NB4 (cell line): ENCODE measurements around the gene UNC5A.

ENCODE experiments used
- DNase-seq: peaks from one replicate; pipeline ENCODE4 v3.0.0; 2010; ENCODE audit warnings: low read depth
- H3K4me3 ChIP-seq: one replicate; pipeline ENCODE4 v1.5.1; 2011; ENCODE audit warnings: mild to moderate bottlenecking, low read depth, low read length, moderate library complexity
- MYC ChIP-seq: IDR thresholded peaks from 2 replicates; pipeline ENCODE4 v1.6.1; 2011; ENCODE audit warnings: low read depth, low read length
- POLR2A ChIP-seq: IDR thresholded peaks from 2 replicates; pipeline ENCODE4 v1.6.1; 2011; ENCODE audit warnings: mild to moderate bottlenecking; ENCODE audit not compliant: insufficient read length; ENCODE audit errors: extremely low read depth
- TF ChIP-seq, protein P1 (sequence below): IDR thresholded peaks from 2 replicates; pipeline ENCODE4 v1.6.1; 2011; ENCODE audit warnings: low read depth, low read length
- TF ChIP-seq, protein P2 (sequence below): IDR thresholded peaks from one replicate; pipeline ENCODE4 v1.5.1; 2012; ENCODE audit warnings: low read depth, low read length

The UNC5A gene

DNA sequence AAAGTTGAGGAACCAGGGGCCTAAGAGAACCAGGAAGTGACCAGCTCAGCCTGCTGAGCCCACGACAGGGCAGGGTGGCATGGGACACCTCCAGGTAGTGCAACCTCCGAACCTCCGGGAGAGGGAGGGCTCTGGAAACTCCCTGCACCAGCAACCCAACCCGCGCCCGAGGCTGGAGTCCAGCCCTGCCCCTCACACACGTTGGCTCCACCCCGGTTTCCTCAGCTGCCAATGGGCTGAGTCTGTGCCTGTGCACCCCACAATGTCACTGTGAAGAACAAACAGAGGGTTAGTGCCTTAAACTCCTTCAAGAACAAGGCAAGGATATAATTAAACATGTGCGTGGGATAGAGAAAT lies 17.0 kb upstream of the UNC5A start:
- no peak for DNase-seq
- TF ChIP-seq MYC (no peak), POLR2A (no peak)
- TF ChIP-seq, protein P1, sequence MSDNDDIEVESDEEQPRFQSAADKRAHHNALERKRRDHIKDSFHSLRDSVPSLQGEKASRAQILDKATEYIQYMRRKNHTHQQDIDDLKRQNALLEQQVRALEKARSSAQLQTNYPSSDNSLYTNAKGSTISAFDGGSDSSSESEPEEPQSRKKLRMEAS: no peak
- TF ChIP-seq, protein P2, sequence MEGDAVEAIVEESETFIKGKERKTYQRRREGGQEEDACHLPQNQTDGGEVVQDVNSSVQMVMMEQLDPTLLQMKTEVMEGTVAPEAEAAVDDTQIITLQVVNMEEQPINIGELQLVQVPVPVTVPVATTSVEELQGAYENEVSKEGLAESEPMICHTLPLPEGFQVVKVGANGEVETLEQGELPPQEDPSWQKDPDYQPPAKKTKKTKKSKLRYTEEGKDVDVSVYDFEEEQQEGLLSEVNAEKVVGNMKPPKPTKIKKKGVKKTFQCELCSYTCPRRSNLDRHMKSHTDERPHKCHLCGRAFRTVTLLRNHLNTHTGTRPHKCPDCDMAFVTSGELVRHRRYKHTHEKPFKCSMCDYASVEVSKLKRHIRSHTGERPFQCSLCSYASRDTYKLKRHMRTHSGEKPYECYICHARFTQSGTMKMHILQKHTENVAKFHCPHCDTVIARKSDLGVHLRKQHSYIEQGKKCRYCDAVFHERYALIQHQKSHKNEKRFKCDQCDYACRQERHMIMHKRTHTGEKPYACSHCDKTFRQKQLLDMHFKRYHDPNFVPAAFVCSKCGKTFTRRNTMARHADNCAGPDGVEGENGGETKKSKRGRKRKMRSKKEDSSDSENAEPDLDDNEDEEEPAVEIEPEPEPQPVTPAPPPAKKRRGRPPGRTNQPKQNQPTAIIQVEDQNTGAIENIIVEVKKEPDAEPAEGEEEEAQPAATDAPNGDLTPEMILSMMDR: no peak
- no peak overlapping the region for H3K4me3 ChIP-seq

DNA sequence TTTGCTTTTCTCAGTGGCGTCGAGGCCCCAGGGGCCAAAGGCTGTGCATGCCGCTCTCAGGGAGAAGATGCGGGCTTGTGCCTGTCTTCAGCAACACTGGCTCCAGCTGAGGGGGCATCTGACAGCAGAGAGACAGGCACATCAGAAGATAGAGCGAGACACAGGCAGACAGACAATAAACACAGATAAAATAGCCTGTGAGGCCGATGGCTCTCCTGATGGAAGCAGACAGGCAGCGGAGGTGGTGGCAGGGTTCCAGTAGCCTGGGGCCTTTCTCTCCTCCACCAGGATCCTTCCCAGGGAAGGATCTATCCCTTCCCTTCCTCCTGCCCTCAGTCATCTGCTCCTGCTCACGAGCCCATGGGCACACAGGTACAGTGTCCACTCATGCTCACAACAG lies 16.6 kb upstream of the UNC5A start:
- TF ChIP-seq POLR2A (no peak), MYC (no peak)
- TF ChIP-seq, protein P2: no peak
- TF ChIP-seq, protein P1: no peak
- H3K4me3 ChIP-seq: no peak overlapping the region
- DNase-seq: no peak

DNA sequence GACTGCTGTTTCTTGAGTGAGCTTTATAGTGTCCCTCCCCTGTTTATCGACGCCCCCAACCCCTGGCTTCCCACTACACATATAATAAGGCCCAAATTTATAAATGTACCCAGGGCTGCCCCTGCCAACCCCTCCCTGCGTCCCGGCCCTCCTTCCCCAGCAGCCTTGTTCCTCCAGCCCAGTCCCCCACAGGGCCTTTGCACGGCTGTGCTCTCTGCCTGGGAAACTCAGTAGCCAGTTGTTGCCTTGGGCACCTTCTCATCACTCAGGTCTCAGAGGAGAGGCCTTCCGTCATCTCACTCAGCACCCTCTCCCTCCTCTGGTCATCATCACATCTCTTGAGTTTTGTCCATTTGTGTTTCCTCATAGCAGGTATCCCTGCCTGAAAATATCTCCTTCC lies 15.8 kb upstream of the UNC5A start:
- no peak for DNase-seq
- no peak overlapping the region for H3K4me3 ChIP-seq
- no peak for TF ChIP-seq MYC
- TF ChIP-seq, protein P2: no peak
- TF ChIP-seq, protein P1: no peak

DNA sequence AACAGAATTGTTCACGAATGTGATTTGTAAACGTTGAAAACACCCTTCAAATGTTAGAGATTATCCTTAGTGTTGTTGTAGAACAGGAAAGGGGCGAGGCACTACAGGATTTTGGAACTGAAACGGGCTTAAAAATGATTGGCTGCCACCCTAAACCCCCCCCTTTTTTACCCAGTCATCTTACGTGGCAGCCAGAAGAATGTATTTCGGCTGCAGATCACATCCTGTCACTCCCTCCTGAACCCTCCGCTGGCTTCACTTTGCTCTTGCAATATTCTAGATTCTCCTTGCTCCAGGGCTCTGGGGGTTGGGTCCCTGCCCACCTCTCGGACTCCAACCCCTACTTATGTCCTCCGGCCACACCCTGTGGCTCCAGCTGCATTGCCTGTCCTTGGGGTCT lies 13.9 kb upstream of the UNC5A start:
- no peak overlapping the region for H3K4me3 ChIP-seq
- TF ChIP-seq, protein P2: no peak
- TF ChIP-seq MYC (no peak), POLR2A (no peak)
- no peak for DNase-seq

DNA sequence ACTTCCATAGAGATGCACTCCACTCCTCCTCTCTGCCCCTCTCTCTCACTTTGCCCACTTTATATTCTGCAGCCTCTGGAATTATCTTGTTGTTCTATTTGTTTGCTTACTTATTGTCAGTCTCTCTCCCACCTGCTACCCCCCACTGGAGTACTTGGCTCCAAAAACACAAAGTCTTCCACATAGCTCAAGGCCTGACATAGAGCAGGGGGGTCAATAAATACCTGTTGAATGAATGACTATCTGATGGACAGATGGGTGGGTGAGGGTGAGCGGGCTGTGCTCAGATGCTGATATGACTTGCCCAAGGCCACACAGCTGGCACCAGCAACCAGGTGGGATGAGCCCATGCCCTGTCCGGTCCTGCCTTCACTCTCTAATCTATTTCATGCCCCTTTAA lies 13.4 kb upstream of the UNC5A start:
- TF ChIP-seq, protein P1: no peak
- no peak for TF ChIP-seq POLR2A
- no peak for TF ChIP-seq MYC
- TF ChIP-seq, protein P2: no peak
- DNase-seq: no peak
- no peak overlapping the region for H3K4me3 ChIP-seq

DNA sequence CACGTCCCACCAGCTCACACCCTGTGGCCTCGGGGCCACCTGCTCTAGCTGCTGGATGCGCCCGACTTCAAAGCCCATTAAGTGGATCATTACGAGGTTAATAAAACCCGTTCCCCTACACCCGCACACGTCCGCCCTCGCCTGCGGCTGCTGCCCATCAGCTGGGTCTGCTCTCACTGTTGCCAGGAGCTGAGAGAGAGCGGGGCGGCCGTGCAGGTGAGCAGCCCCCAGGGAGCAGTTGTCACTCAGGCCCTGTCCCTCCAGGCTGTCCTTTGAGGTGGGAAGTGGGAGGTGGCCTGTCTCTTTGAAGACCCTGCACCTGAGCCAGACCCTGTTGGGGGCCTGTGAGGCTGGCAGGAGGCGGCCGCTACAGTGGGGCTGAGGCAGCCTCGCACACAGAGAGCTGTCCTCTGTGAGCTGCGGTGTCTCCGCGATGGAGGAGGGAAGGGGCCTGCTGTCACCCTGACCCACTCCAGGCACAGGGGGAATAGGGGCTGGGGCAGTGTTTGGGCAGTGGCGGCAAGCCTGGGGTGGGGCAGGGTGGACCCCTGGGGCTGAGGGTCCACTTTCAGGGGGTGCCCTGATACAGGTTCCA lies 12.8 kb upstream of the UNC5A start:
- TF ChIP-seq POLR2A (no peak), MYC (no peak)
- TF ChIP-seq, protein P1: no peak
- TF ChIP-seq, protein P2: no peak
- DNase-seq: no peak
- no peak overlapping the region for H3K4me3 ChIP-seq
